OCI-LY7 (cell line): ENCODE results near the gene ISLR2. TPM values are rescaled to one million over a fixed set of nuclear protein-coding genes. Genes with fewer than 3 reads are reported as not detected.
"Not testable (repeated sequence)": the region's sequence is repeated elsewhere in the genome, so short reads cannot be mapped to it uniquely, and the experiment has no call there.

Experiments used
- Bru-seq: library from RNA; stranded (reverse); fragments of 400-500 nt; gene quantifications from one replicate; lab custom pipeline; 2021; lab: Mats Ljungman, UMichigan
- BruChase-seq, 2 experiments: library from RNA; stranded (reverse); fragments of 400-500 nt; gene quantifications; one replicate each; lab custom pipeline; 2021; lab: Mats Ljungman, UMichigan
- BruUV-seq: library from RNA; stranded (reverse); fragments of 400-500 nt; replicated peaks from 2 replicates; lab custom pipeline; 2021; lab: Mats Ljungman, UMichigan
- CTCF ChIA-PET: fragments of 300-600 bp; sonication (Branson Sonifier 250); formaldehyde crosslinking; loops from one replicate; lab custom pipeline; 2022; ENCODE audit warnings: antibody characterized with exemption; ENCODE audit not compliant: unreplicated experiment; lab: Charles Lee
- POLR2A ChIA-PET: fragments of 300-600 bp; sonication (Branson Sonifier 250); formaldehyde crosslinking; loops from one replicate; lab custom pipeline; 2022; ENCODE audit warnings: antibody characterized with exemption; lab: Charles Lee
- DNase-seq: peaks from one replicate; pipeline ENCODE4 v3.0.0-alpha.2; 2015; ENCODE audit warnings: low spot score
- H2AFZ ChIP-seq: fragments of 200-600 bp; sonication (generic), shearing (Covaris generic); 2 replicates; pipeline ENCODE4 v1.6.1; 2014; ENCODE audit warnings: mild to moderate bottlenecking, antibody characterized with exemption, low read length, moderate library complexity
- H3K27ac ChIP-seq: fragments of 200-600 bp; sonication (generic); 2 replicates; pipeline ENCODE4 v1.5.1; 2014; ENCODE audit warnings: mixed run types, low read depth, mild to moderate bottlenecking, moderate library complexity, low read length, inconsistent platforms; ENCODE audit not compliant: poor library complexity, severe bottlenecking
- H3K36me3 ChIP-seq: fragments of 200-600 bp; sonication (generic); 2 replicates; pipeline ENCODE4 v1.6.1; 2014; ENCODE audit warnings: mild to moderate bottlenecking, antibody characterized with exemption, low read length, moderate library complexity, mixed read lengths; ENCODE audit not compliant: insufficient read depth
- H3K4me1 ChIP-seq: fragments of 200-600 bp; sonication (generic); 2 replicates; pipeline ENCODE4 v1.5.1; 2014; ENCODE audit warnings: mild to moderate bottlenecking, low read length; ENCODE audit not compliant: insufficient read depth, poor library complexity, severe bottlenecking
- H3K4me2 ChIP-seq: fragments of 200-600 bp; sonication (generic); 2 replicates; pipeline ENCODE4 v1.6.1; 2014; ENCODE audit warnings: mild to moderate bottlenecking, low read length
- H3K4me3 ChIP-seq: fragments of 200-600 bp; sonication (generic); 2 replicates; pipeline ENCODE4 v1.5.1; 2014; ENCODE audit warnings: mild to moderate bottlenecking, low read depth, low read length; ENCODE audit not compliant: poor library complexity, severe bottlenecking
- H3K79me2 ChIP-seq: fragments of 200-600 bp; sonication (generic); 2 replicates; pipeline ENCODE4 v1.6.1; 2016; ENCODE audit warnings: low read depth, mild to moderate bottlenecking, low read length, moderate library complexity, mixed read lengths; ENCODE audit not compliant: insufficient read depth
- H3K9me2 ChIP-seq: fragments of 200-600 bp; sonication (generic); 2 replicates; pipeline ENCODE4 v1.6.1; 2016; ENCODE audit warnings: mild to moderate bottlenecking, low read length, mixed read lengths; ENCODE audit not compliant: insufficient read depth
- H3K9me3 ChIP-seq: fragments of 200-600 bp; sonication (generic); 2 replicates; pipeline ENCODE4 v1.6.1; 2014; ENCODE audit warnings: mild to moderate bottlenecking, mixed run types, low read length, mixed read lengths
- H4K20me1 ChIP-seq: fragments of 200-600 bp; sonication (generic); 2 replicates; pipeline ENCODE4 v1.6.1; 2014; ENCODE audit warnings: mild to moderate bottlenecking, antibody characterized with exemption, low read length, moderate library complexity, mixed read lengths; ENCODE audit not compliant: insufficient read depth
- CTCF ChIP-seq: fragments of 200-600 bp; sonication (generic); conservative IDR thresholded peaks from 2 replicates; pipeline ENCODE4 v1.5.1; 2014; ENCODE audit warnings: mild to moderate bottlenecking, antibody characterized with exemption, low read length, moderate library complexity, mixed read lengths
- EZH2phosphoT487 ChIP-seq: fragments of 200-600 bp; sonication (generic); IDR thresholded peaks from 2 replicates; pipeline ENCODE4 v1.6.1; 2018; ENCODE audit warnings: low read depth, borderline replicate concordance, mild to moderate bottlenecking, mixed run types, antibody characterized with exemption, low read length, moderate library complexity, mixed read lengths
- intact Hi-C: fragments of 100-400 bp; cut with micrococcal nuclease; formaldehyde crosslinking; loops from one replicate; pipeline ENCODE4 v1.10.0; 2022; ENCODE audit not compliant: unreplicated experiment
- long read RNA-seq: library from polyadenylated mRNA; stranded (forward); transcript quantifications from one replicate; pipeline ENCODE4 v2.0.0, GENCODE V29; 2022
- total RNA-seq, 2 experiments: library from RNA; depleted of rRNA in 1 of 2; stranded (reverse); fragments of >200 nt in 1 of 2; shearing (Covaris generic) in 1 of 2; gene quantifications; 2 replicates each; pipeline ENCODE4 v1.2.3, GENCODE V29; 2014 to 2022

Gene ISLR2
- not detected in 2 replicates for total RNA-seq (2014; rRNA removed; shearing (Covaris generic))
- total RNA-seq (2022) = not detected in 2 replicates
- Bru-seq, nascent RNA = not detected
- BruChase-seq, experiment 1, labeled RNA remaining after a 6-hour chase = not detected
- not detected for BruChase-seq, experiment 2, labeled RNA remaining after a 2-hour chase
- long read RNA-seq = 0 reads

- BruUV-seq = no TSS peak
- Histone ChIP-seq H3K4me1 (no peaks in the 10 kb centered on the region), H3K36me3 (no peaks in the 10 kb centered on the region), H3K4me3 (no peak within 1 kb of the TSS), H3K27ac (no peak within 1 kb of the TSS), H4K20me1 (no peaks in the 10 kb centered on the region), H2AFZ (no peak within 1 kb of the TSS), H3K4me2 (no peak within 1 kb of the TSS), H3K9me2 (no peaks in the 10 kb centered on the region), H3K9me3 (no peaks in the 10 kb centered on the region), H3K79me2 (no peaks in the 10 kb centered on the region)
- CTCF ChIA-PET = no interaction called here
- intact Hi-C loops = no loop called here
- no peak for TF ChIP-seq CTCF
- TF ChIP-seq EZH2phosphoT487 = no peak
- DNase-seq = no peak
- POLR2A ChIA-PET = no interaction called here
Measured at GRCh38 chr15:74130155-74130848, at the start of gene ISLR2. ISLR2 (plus strand) TSS chr15:74130586; CDS start chr15:74132755, 2,169 bp downstream.

GRCh38 chr15:74082450-74082849, 47.9 kb upstream of the ISLR2 start, which contains the start of gene GOLGA6A:
GOLGA6A (minus strand) TSS chr15:74082550; CDS start chr15:74082509, 41 bp downstream.
- H3K4me3 ChIP-seq, BruUV-seq, H3K9me2 ChIP-seq, H3K27ac ChIP-seq, DNase-seq, intact Hi-C loops, CTCF ChIA-PET, POLR2A ChIA-PET, H3K36me3 ChIP-seq, H3K4me1 ChIP-seq, H4K20me1 ChIP-seq, H3K79me2 ChIP-seq, H3K4me2 ChIP-seq, H3K9me3 ChIP-seq, H2AFZ ChIP-seq: not testable (repeated sequence)

GRCh38 chr15:74094567-74094966, 35.8 kb upstream of the ISLR2 start:
- CTCF ChIA-PET, H3K4me3 ChIP-seq, H3K79me2 ChIP-seq, BruUV-seq, H3K36me3 ChIP-seq, H3K9me2 ChIP-seq, H3K9me3 ChIP-seq, H3K27ac ChIP-seq, H3K4me1 ChIP-seq, POLR2A ChIA-PET, DNase-seq, H2AFZ ChIP-seq, H4K20me1 ChIP-seq, intact Hi-C loops, H3K4me2 ChIP-seq: not testable (repeated sequence)

- H3K4me3 ChIP-seq, DNase-seq, H3K9me2 ChIP-seq, POLR2A ChIA-PET, BruUV-seq, H3K79me2 ChIP-seq, H2AFZ ChIP-seq, H3K4me2 ChIP-seq, CTCF ChIA-PET, H3K9me3 ChIP-seq, intact Hi-C loops, H4K20me1 ChIP-seq, H3K4me1 ChIP-seq, H3K36me3 ChIP-seq, H3K27ac ChIP-seq: not testable (repeated sequence)
Measured at GRCh38 chr15:74095610-74096009, 34.8 kb upstream of the ISLR2 start.

GRCh38 chr15:74096753-74097474, 33.5 kb upstream of the ISLR2 start:
- intact Hi-C loops, H3K4me2 ChIP-seq, H3K27ac ChIP-seq, H3K4me1 ChIP-seq, H3K36me3 ChIP-seq, H3K79me2 ChIP-seq, BruUV-seq, H3K4me3 ChIP-seq, H3K9me2 ChIP-seq, H2AFZ ChIP-seq, DNase-seq, POLR2A ChIA-PET, CTCF ChIA-PET, H3K9me3 ChIP-seq, H4K20me1 ChIP-seq: not testable (repeated sequence)
